AG20443 (cell line): ENCODE results near the gene BLVRA.
"Not testable (repeated sequence)": the region's sequence is repeated elsewhere in the genome, so short reads cannot be mapped to it uniquely, and the experiment has no call there.

ENCODE experiments used
- DNase-seq: peaks from one replicate; pipeline ENCODE4 v3.0.0; 2012; ENCODE audit warnings: low spot score, mixed read lengths

The BLVRA gene

GRCh38 chr7:43758029-43758821 is at the start of gene BLVRA:
TSS of gene BLVRA (plus strand) at chr7:43758680. CDS start at chr7:43771159, 12,479 bp downstream.
- peak; percentile 91 for DNase-seq

GRCh38 chr7:43711503-43711902 is 47.0 kb upstream of the BLVRA start:
- no peak for DNase-seq

- not testable (repeated sequence) for DNase-seq
Observed at GRCh38 chr7:43715966-43716365, 42.5 kb upstream of the BLVRA start.

- no peak for DNase-seq
Observed at GRCh38 chr7:43716598-43716997, 41.9 kb upstream of the BLVRA start.

- DNase-seq = peak; percentile 34
Observed at GRCh38 chr7:43721193-43721806, 37.2 kb upstream of the BLVRA start.

GRCh38 chr7:43723007-43723341 is 35.5 kb upstream of the BLVRA start:
- DNase-seq = no peak

GRCh38 chr7:43725251-43725650 is 33.2 kb upstream of the BLVRA start:
- DNase-seq = no peak

GRCh38 chr7:43726466-43726865 is 32.0 kb upstream of the BLVRA start:
- DNase-seq = no peak

GRCh38 chr7:43727003-43727402 is 31.5 kb upstream of the BLVRA start:
- no peak for DNase-seq

GRCh38 chr7:43727494-43727893 is 31.0 kb upstream of the BLVRA start:
- DNase-seq = no peak

GRCh38 chr7:43729214-43729923 is 29.1 kb upstream of the BLVRA start, which contains the start of gene COA1:
TSS of gene COA1 (minus strand) at chr7:43729523. CDS start at chr7:43648614, 80,909 bp downstream.
- peak; percentile 94 for DNase-seq

GRCh38 chr7:43729924-43730248 is 28.6 kb upstream of the BLVRA start:
- DNase-seq = no peak

- DNase-seq = not testable (repeated sequence)
Observed at GRCh38 chr7:43731494-43731893, 27.0 kb upstream of the BLVRA start.

- DNase-seq = not testable (repeated sequence)
Observed at GRCh38 chr7:43734575-43735332, 23.7 kb upstream of the BLVRA start.

GRCh38 chr7:43735403-43735801 is 23.1 kb upstream of the BLVRA start:
- no peak for DNase-seq

GRCh38 chr7:43735802-43736603 is 22.5 kb upstream of the BLVRA start:
- DNase-seq = no peak

GRCh38 chr7:43737467-43738127 is 20.9 kb upstream of the BLVRA start:
- DNase-seq = no peak

GRCh38 chr7:43742692-43743091 is 15.8 kb upstream of the BLVRA start:
- no peak for DNase-seq

- no peak for DNase-seq
Observed at GRCh38 chr7:43747328-43748105, 11.0 kb upstream of the BLVRA start.

GRCh38 chr7:43749383-43749940 is 9.0 kb upstream of the BLVRA start:
- no peak for DNase-seq
